ENCODE results near the gene ELMOD3.

GRCh38 chr2:85397925-85398331 is 43.4 kb downstream of the ELMOD3 start:
- TF ChIP-seq CTCF (IDR thresholded peaks at IDR 0.05; ENCODE audit: poor library complexity, severe bottlenecking) = no peak
- no peak for TF ChIP-seq EP300 (conservative IDR thresholded peaks at IDR 0.05; ENCODE audit: poor library complexity, severe bottlenecking)
- no peak for TF ChIP-seq EZH2 (IDR thresholded peaks at IDR 0.05; ENCODE audit: borderline replicate concordance, insufficient read depth, low read length, poor library complexity, severe bottlenecking)
- no peak for TF ChIP-seq REST (IDR thresholded peaks at IDR 0.05; ENCODE audit: borderline replicate concordance)
- no peak for TF ChIP-seq TAF1 (IDR thresholded peaks at IDR 0.05; ENCODE audit: low read depth)

Data from neural cell (in vitro differentiated cells).